ENCODE results near the gene QRFP. TPM values are rescaled to one million over a fixed set of nuclear protein-coding genes. Genes with fewer than 3 reads are reported as not detected.

The QRFP gene
- total RNA-seq, 1 donor from 2014 or later = not detected

GRCh38 chr9:130908146-130908877 lies 11.7 kb upstream of the QRFP start:
- DNase-seq (ENCODE audit: low spot score) = no peak
- intact Hi-C loops (cut with DNase I) = no loop called here

- DNase-seq (ENCODE audit: low spot score) = no peak
- intact Hi-C loops (cut with DNase I) = no loop called here
Measured at GRCh38 chr9:130906735-130907416, 10.3 kb upstream of the QRFP start.

DNA sequence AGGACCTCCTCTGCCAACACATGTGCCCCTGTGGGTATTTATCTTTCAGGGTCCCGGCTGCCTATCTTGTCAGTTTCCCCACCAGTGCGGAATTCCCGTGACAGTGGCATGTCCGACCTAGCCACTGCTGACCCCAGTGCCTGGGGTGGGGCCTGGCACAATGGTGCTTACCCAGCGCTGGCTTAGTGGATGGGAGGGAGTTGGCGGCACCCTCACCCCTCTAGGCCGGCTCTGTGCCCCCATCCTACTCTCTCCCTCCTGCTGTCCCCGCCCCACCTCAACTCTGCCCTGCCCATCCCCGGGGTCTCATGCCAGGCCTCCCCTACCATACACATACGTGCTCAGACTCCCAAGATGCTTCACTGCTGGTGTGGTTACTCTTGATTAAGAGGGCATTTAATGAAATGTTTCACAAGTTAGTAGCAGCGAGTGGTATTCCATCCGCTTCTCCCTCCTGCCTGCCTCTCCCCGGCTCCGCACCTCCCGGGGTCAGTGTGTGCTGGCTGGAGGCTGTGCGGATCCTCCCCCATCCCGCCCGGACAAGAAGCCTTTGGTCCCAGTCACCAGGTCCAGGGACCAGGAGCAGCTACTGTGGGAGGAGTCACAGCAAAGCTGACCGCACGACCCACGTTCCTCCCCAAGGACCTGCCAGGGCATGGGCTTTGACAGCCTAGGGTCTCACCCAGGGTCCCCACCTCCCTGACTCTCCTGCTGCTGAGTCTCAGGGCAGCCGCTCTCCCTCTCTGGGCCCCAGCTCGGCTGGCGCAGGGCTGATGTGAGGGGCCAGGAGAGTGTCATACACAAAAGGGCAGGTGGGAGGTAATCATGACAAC lies 9.5 kb upstream of the QRFP start:
- intact Hi-C loops (cut with DNase I) = no loop called here

GRCh38 chr9:130905125-130905901 lies 8.7 kb upstream of the QRFP start:
- no peak for DNase-seq (ENCODE audit: low spot score)
- intact Hi-C loops (cut with DNase I) = no loop called here

More for the DNA sequence above, 9.5 kb upstream of the QRFP start:
- no peak for DNase-seq (ENCODE audit: low spot score)

- intact Hi-C loops (cut with DNase I) = no loop called here
- DNase-seq (ENCODE audit: low spot score) = no peak
Measured at GRCh38 chr9:130904070-130905044, 7.7 kb upstream of the QRFP start.

- DNase-seq (ENCODE audit: low spot score) = no peak
- intact Hi-C loops (cut with DNase I) = no loop called here
Measured at GRCh38 chr9:130903194-130904069, 6.8 kb upstream of the QRFP start.

GRCh38 chr9:130902204-130903185 lies 5.9 kb upstream of the QRFP start:
- DNase-seq (ENCODE audit: low spot score) = no peak
- intact Hi-C loops (cut with DNase I) = no loop called here

DNA sequence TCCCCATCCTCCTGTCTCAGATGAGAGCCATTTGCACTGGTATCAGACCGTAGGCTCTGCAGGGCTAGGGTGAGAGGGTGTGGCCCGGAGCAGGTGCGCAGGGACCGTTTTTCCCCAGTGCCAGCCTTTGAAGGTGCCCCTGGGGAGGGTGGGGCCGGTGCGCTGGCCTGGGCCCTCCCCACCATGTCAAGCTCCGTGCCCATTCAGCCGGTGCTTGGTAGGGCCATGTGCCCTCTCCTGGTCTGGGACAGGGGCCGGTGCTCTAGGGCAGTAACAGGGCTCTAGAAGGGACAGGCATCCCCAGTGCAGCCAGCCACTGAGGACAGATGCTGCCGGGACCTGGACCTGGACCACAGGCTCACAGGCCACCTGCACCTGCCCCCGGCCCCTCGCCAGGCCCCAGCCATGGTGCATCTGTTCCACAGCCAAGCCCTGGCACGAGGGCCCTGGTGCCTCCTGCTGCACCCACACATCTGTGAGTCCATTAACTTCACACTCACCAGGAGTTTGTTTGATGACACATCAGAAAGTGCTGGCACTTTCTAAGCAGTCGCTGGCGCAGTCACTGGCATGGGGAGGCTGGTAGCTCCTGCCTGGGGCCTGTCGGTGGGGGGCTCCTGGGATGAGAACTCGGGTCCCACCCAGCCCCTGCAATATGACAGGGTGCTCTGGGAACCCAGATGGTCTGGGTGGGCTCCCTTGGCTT lies 5.0 kb upstream of the QRFP start:
- no peak for DNase-seq (ENCODE audit: low spot score)
- intact Hi-C loops (cut with DNase I) = no loop called here

GRCh38 chr9:130900701-130901497 lies 4.3 kb upstream of the QRFP start:
- intact Hi-C loops (cut with DNase I) = no loop called here
- no peak for DNase-seq (ENCODE audit: low spot score)

DNA sequence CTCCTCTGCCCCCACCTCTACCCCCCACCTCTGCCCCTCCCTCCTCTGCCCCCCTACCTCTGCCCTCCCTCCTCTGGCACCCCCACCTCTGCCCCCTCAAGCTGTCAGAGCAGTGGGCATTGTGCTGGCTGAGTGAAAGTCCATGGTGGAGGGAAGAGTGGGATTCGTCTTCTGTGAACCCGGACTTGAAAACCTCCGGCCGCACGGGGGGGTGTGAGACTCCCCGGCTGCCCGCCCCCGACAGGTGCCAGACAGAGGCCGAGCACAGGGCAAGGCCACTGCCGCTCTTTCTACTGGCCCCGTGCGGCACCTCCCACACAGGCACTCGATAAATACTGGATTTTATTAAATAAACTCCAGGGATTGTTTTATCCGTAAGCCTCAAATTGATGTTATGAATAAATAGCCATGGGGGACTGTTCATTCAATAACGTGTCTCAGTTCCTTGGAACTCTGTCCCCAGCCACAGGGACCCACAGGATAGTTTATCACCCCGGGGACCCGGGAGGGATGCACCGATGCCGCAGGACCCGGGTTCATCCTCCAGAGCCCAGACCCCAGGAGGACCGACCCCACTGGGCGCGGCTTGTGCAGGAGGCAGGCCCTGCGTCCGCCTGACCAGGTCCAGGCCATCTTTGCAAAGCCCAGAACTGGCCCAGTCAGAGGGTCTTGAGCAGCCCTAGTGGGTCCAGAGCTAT lies 2.6 kb upstream of the QRFP start:
- no peak for DNase-seq (ENCODE audit: low spot score)
- intact Hi-C loops (cut with DNase I) = no loop called here

DNA sequence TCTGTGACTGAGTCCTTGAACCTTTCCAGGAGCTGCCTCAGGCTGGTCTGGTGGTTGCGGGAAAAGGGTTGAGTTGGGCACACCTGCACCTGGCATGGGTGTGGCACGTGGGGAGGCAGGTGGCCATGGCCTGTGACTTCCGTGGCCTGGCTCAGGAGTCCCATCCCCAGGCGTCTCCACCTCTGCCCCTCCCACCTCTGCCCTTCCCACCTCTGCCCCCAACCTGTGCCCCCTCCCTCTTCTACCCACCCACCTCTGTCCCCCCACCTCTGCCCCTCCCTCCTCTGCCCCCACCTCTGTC lies 1.9 kb upstream of the QRFP start:
- intact Hi-C loops (cut with DNase I) = no loop called here
- no peak for DNase-seq (ENCODE audit: low spot score)

DNA sequence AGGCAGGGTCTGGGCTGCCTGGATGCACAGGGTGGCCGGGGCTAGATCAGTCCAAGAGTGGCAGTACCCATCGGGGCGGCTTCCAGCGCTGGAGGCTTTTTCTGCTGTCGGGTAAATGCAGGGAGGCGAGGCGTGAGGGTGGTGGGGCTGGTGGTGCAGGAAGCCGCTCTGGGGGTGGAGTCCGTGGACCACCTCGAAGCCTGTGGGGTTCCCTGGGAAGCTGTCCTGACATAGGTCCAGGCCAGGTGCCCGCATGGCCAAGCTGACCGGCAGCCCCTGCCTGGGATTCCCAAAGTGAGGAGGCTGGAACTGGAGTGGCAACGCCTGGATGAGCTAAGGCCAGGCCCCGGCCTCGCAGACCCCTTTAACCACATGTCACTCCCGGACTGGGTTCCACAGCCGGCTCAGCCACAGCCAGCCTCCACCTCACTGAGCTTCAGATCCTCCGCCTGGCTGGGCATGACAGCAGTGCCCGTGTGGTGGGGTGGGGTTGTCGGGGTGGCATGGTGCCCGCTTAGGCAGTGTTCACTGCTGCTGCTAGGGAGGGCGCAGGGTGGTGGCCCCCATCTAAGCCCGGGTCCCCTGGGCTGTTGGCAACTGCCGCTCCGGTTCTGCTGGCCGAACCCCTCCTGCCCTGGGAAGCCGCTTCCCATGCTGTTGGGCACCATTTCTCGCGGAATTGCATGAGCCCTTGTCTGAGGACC lies 1.4 kb upstream of the QRFP start:
- intact Hi-C loops (cut with DNase I) = no loop called here
- DNase-seq (ENCODE audit: low spot score) = no peak

GRCh38 chr9:130897105-130897751 lies 616 bp upstream of the QRFP start:
- intact Hi-C loops (cut with DNase I) = no loop called here
- no peak for DNase-seq (ENCODE audit: low spot score)
